HS-5 (cell line): ENCODE data around the gene RLF.

Source experiments
- DNase-seq: peaks from one replicate; pipeline ENCODE4 v3.0.0-alpha.2; 2012; ENCODE audit warnings: low read depth

RLF gene

GRCh38 chr1:40241362-40241761 is 80.2 kb downstream of the RLF start:
- no peak for DNase-seq

DNA sequence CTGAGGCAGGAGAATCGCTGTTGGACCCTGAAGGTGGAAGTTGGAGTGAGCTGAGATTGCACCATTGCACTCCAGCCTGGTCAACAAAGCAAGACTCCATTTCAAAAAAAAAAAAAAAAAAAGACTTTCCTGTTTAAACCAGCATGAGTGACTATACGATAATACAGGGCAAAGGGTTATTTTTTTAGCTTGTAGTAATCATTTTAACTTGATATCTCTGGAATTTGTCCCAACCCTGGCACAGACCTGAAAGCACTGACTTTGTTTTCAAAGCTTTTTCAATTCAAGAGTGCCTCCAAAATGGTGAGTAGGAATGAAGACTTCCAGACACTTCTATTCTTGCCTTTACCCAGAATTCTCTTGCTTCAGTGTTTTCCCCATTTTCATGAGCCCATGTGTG is 82.2 kb downstream of the RLF start:
- no peak for DNase-seq

GRCh38 chr1:40244138-40244744 is 83.1 kb downstream of the RLF start:
- no peak for DNase-seq

DNA sequence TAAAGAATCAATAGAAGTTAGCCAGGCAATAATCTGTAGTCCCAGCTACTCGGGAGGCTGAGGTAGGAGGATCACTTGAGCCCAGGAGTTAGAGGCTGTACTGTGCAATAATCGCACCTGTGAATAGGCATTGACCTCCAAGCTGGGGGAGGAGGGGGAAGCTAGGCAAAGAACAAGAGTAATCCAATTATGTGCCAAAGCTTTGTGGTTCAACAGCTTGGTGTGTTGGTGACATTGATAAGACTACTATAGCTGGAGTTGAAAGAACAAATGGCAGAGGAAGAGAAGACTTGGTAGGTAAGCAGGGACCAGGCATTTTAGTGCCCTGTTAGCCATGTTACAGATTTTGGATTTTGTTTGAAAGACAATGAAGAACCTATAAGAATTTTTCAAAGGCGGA is 84.5 kb downstream of the RLF start:
- DNase-seq: no peak

DNA sequence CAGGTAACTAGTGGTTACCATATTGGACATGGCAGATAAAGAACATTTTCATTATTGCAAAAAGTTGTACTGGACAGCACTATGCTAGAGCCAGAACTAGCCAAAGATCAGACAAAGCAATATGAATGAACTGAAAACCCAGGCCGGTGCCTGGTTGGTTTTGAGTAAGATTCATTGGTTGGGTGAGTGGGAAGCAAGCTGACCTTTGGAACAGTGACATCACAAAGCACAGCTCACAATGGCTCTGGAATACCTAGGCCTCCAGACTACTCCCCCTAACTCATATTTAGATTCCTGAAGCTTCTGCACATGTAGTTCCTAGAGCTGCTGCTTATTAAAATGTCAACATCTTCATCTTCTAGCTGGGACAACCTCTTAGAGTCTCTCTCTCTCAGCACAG is 86.5 kb downstream of the RLF start, which contains the start of gene TMCO2:
Gene TMCO2 (plus strand): TSS at position 283 of the 400 bp plus-strand sequence. CDS start 57 bp downstream, at position 340.
- no peak for DNase-seq

DNA sequence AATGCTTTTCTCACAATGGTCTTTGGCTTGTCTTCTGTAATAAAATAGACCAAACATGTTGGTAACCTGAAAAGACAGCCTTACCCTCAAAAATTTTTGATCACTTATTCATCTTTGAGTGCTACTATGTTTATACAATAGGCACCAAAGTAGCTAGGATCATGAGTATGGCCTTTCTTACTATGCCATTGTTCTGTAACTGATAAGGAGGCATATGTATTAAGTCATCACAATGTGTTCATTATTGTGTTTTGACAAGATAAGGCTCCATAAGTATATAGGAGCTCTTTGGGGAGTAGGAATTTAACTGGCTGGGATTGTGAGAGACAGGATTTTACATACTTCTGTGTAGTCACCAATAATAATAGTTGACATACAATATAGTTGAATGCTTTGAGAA is 87.2 kb downstream of the RLF start:
- DNase-seq: no peak

DNA sequence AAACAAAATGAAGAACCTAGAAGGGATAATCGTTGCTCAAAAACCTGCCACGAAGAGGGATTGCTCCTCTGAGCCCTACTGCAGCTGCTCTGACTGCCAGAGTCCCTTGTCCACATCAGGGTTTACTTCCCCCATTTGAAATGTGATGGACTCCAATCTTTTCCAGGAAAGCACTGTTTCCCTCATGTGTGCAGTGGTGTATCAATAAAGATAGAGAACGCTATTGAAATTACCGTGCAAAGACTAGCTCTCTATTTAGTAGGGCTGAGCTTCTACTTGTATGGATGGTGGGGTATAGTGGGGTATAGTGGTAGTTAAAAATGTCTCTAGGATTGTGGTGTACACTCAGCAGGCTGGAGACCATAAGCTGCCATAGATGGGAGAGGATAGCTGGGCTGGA is 90.3 kb downstream of the RLF start:
- no peak for DNase-seq

- DNase-seq: no peak
Observed at GRCh38 chr1:40252601-40253000, 91.4 kb downstream of the RLF start.

- no peak for DNase-seq
Observed at GRCh38 chr1:40255231-40255630, 94.0 kb downstream of the RLF start.

DNA sequence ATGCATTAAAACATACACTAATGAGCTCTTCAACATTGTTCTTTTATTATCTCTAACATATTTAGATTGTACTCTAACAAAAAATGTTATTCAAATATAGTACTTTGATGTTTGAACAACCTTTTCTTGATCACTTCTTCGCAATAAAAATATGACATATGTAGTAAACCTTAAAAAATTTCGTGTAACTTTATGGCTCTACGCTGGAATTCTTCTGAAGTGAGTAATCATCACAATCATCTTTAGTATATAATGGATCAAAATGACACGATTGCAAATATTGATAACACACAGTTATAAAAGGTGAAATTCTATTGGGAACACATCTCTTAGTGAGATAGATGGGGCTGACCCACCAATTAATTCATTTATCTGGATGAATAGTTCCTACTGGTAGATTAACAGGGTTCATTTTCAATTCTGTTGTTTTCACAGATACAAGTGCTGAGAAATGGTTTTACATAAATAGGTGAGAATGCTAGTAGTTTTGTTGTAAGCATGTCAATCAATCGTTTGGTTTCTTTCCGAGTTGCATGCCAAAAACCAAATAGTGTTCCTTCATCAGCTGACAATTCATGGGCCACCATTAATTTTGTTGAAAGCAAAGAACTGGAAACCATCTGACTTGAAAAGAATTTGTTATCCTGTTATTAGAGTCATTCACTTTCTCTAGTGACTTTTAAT is 95.4 kb downstream of the RLF start:
- DNase-seq: no peak

GRCh38 chr1:40257313-40257687 is 96.1 kb downstream of the RLF start:
- DNase-seq: no peak

GRCh38 chr1:40257688-40258444 is 96.7 kb downstream of the RLF start, which contains the start of gene ZMPSTE24:
Gene ZMPSTE24 (plus strand): TSS chr1:40258236. CDS start chr1:40258272, 36 bp downstream.
- peak; percentile 92 for DNase-seq

GRCh38 chr1:40258445-40258769 is 97.2 kb downstream of the RLF start:
- DNase-seq: no peak

DNA sequence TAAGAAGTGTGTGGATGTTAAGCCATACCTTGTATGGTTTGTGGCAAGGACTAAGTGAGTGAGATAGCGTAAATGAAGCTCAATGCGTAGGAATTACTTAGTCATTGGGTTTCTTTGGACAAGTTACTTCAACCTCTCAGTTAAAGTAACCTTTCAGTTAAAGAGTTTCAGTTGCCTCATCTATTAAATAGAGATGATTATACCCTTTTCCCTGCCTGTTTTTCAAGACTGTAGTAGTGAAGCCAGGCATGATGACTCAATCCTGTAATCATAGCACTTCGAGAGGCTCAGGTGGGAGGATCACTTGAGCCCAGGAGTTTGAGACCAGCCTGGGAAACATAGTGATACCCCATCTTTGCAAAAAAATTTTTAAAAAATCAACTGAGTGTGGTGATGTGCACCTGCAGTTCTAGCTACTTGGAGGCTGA is 103.2 kb downstream of the RLF start:
- no peak for DNase-seq

DNA sequence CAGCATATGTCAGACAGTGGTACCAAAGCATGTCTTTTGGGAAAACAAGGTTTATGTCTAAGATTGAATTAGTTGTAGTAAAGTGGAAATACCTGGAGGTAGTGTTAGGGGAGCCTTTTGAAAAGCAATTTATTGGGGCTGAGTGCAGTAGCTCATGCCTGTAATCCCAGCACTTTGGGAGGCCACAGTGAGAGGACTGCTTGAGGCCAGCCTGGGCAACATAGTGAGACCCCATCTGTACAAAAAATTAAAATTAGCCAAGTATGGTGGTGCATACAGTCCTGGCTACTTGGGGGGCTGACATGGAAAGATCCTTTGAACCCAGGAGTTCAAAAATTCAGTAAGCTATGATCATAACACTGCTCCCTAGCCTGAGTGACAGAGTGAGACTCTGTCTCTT is 104.1 kb downstream of the RLF start:
- DNase-seq: no peak

DNA sequence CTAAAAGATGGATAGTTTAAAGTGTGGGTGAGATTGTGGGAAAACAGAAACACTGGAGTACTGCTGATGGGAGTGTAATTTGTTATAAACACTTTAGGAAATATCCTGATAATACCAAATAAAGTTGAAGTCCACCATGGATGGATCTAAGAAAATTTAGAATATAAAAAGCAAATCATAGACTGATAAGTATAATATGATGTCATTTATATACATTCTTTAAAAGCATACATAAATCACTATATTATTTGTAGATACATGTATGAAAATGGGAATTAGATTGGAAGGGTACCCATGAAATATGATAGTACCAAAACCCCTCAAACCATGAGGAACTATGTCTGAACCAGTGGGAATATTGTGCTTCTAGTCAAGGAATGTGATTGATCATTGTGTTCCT is 104.7 kb downstream of the RLF start:
- DNase-seq: no peak

- DNase-seq: no peak
Observed at GRCh38 chr1:40266786-40267535, 105.8 kb downstream of the RLF start.

- DNase-seq: peak; percentile 76
Observed at GRCh38 chr1:40267767-40268187, 106.6 kb downstream of the RLF start.

DNA sequence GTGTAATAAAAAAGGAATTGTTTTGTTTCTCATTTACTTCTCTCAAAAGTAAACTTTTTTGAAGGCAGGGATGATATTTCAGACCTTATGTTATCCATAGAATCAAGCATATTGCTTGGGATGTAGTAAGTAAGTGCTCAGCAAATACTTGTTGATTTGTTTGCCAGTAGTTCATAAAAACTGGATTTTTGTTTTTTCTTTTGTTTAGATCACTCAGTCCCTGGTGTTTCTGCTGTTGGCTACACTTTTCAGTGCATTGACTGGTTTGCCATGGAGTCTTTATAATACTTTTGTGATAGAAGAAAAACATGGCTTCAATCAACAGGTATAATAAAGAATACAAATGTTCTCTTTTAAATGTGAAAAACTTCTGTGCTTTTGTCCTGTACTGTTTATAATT is 107.0 kb downstream of the RLF start:
- no peak for DNase-seq

DNA sequence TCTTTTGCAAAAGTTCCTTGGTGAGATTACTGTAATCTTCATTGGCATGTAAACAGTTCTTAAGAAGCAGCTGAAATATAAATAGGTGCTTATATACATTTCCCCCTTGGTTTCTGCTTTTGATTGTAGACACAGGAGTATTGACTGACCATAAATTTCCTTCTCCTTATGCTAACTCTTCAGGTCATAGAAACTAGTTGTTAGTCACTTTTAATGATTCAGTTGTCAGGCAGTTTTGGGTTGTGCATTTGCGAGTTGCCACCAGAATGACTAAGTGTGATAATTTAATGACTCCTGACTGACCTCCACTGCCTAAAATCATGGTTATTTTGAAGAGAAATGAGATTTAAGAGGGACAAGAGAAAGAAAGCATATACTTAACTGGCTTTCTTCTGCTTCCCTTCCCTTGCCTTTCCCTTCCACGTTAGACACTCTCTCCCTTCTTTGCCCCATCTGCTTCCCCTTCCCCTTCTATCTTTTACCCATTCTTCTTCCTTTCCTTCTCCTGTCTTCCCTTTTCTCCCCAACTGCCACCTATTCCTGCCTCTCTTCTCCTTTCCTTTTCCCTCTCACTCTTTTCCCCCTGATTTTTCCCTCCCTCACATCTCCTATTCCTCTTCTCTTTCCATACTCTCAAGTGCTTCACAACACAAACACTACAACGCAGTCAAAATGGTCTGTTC is 109.1 kb downstream of the RLF start:
- no peak for DNase-seq

- DNase-seq: no peak
Observed at GRCh38 chr1:40272653-40273213, 111.5 kb downstream of the RLF start.
